ENCODE measurements around the gene RAB2B.

- no peak for TF ChIP-seq POLR2AphosphoS5 (IDR thresholded peaks at IDR 0.05; ENCODE audit: insufficient read depth in 1 of 2, low read depth in 1 of 2)
- TF ChIP-seq, protein P1, sequence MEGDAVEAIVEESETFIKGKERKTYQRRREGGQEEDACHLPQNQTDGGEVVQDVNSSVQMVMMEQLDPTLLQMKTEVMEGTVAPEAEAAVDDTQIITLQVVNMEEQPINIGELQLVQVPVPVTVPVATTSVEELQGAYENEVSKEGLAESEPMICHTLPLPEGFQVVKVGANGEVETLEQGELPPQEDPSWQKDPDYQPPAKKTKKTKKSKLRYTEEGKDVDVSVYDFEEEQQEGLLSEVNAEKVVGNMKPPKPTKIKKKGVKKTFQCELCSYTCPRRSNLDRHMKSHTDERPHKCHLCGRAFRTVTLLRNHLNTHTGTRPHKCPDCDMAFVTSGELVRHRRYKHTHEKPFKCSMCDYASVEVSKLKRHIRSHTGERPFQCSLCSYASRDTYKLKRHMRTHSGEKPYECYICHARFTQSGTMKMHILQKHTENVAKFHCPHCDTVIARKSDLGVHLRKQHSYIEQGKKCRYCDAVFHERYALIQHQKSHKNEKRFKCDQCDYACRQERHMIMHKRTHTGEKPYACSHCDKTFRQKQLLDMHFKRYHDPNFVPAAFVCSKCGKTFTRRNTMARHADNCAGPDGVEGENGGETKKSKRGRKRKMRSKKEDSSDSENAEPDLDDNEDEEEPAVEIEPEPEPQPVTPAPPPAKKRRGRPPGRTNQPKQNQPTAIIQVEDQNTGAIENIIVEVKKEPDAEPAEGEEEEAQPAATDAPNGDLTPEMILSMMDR (IDR thresholded peaks at IDR 0.05) = peak in 2 of 3 experiments; percentile 24 to 46
Observed at GRCh38 chr14:21498540-21499526, 22.1 kb upstream of the RAB2B start.
